GM21717 (cell line): Measurements from ENCODE around the gene RALGPS1.

ENCODE experiments used
- ATAC-seq: cut with Tn5 transposase; IDR thresholded peaks from one replicate; pipeline ENCODE4 v1.9.1; 2021; ENCODE audit warnings: mild to moderate bottlenecking, moderate library complexity; ENCODE audit not compliant: unreplicated experiment

RALGPS1 gene

DNA sequence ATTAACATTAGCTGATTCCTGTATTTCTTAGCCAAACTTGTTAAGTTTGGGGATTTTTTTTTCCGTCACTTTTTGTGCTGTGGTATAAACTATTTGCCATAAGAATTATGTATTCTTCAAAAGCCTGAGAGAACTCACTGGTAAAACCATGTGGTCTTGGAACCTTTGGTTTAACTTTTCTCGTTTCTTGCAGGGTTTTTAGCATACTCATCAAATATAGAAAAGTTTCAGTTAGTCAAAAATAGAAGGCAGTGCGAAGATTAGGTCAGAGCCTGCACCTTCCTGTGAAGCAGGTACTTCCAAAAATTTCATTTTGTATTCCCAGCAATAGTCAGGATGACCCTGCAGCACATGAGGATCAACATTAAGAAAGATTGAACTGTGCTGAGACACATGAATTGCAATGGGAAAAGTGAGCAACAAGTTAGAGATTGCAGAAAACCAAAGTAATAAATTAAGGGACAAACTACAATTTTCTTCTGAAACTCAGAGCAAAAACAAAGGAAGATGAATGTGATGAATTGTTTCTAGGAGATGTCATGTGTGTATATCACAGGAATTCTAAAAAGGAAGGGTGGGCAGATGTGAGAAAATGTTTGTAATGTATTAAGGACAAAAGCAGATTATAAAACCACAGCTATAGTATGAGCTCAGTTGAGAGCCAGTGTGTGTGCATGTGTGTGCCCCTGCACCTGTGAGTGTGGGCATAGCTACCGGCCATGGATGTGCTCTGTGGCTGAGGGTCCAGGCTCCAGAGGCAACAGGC, 105.6 kb downstream of the RALGPS1 start:
- ATAC-seq = no peak

- no peak for ATAC-seq
Measured at GRCh38 chr9:127020802-127021078, 106.2 kb downstream of the RALGPS1 start.

DNA sequence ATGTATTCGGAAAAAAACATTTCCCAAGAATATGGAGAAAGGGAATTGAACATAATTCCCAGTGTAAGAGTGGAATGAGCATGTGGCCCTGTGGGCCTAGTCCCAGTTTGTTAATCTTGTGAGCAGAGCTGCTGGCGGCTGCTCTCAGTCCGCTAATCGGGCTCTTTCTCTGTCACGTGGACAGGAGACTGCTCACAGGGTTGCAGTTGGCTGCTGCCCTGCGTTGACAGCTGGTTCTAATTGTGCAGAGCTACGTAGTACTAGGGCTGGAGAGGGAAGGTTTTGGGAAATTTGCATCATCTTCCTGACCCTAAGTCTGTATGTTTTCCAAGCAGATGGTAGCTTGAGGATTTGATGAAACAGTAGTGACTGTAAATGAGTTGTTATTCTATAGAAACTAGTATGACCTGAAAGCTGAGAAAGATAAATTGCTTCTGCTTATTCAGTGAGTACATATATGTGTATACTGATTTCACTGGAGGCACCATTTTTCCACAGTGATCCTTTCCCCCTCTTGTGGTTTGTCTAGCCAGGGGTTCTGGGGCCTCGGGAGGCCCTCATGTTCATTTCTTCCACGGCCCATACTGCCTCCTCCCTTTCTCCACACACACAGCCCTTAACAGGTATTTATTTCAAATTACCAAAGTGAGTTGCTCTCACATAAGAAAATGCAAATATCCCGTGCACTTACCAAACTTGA, 107.2 kb downstream of the RALGPS1 start:
- ATAC-seq = no peak

DNA sequence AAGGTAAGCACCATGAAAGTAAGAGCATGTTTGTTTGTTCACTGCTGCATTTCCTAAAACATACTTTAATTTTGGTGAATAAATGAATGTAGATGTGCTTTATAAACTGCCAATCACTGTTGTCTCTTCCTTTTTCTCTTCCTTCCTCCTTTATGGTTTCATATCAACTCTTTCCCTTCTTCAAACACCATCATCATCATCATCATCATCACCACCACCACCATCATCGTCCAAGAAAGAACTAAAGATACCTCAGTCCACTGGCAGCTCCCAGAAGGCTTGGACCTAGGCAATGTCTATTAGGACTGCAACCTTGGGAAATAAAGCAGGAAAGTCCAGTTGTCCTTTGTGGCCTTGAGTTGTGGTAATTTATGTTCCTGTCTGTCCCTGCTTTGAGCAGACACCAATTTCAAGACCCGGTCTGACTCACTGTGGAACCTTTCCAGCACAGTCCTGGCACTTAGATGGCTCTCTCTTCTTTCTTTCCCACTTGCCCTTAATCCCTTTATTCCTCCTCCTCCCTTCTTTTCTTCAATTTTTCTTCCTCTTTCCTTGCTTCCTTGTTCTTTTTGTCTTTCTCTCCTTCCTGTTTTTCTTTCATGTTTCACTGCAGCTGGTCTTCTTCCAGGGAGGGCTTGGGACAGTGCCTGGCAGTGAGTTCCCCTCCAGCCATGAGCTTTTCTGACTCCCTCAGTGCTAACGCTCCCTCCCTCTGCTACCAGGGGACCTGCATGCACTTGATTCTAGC, 108.5 kb downstream of the RALGPS1 start:
- ATAC-seq = no peak

DNA sequence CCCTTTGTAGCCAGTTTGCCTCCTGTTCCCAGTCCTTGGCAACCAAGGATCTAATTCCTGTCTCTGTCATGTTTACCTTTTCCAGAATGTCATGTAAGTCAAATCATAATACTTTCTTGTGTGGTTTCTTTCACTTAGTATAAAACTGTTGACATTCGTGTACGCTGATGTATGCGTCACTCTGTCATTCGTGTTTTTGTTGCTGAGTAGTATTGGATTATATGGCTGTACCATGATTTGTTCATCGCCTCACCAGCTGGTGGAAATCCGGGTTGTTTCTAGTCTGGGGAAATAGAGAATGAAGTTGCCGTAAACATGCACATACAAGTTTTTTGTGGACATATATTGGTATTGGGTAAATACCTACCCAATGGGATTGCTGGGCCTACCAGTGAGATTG, 110.5 kb downstream of the RALGPS1 start:
- ATAC-seq = no peak

DNA sequence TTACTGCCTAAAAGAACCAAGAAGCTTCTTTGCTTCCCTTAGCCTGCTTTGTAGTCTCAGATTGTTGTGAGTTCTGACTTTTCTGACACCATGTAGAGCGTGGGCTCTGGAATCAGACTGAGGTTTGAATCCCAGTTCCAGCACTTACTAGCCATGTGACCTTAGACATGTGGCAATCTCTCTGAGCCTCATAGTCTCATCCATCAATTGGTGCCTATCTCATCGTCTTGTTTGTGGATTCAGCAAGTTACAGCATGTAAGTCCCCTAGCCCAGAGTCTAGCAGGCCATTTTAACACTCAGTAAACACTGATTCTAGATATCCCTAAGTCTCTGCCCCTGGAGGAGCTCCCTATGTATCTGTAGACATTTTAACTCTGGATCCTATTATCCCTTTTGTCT, 113.1 kb downstream of the RALGPS1 start:
- no peak for ATAC-seq

- ATAC-seq = no peak
Measured at GRCh38 chr9:127029548-127029947, 115.0 kb downstream of the RALGPS1 start.

DNA sequence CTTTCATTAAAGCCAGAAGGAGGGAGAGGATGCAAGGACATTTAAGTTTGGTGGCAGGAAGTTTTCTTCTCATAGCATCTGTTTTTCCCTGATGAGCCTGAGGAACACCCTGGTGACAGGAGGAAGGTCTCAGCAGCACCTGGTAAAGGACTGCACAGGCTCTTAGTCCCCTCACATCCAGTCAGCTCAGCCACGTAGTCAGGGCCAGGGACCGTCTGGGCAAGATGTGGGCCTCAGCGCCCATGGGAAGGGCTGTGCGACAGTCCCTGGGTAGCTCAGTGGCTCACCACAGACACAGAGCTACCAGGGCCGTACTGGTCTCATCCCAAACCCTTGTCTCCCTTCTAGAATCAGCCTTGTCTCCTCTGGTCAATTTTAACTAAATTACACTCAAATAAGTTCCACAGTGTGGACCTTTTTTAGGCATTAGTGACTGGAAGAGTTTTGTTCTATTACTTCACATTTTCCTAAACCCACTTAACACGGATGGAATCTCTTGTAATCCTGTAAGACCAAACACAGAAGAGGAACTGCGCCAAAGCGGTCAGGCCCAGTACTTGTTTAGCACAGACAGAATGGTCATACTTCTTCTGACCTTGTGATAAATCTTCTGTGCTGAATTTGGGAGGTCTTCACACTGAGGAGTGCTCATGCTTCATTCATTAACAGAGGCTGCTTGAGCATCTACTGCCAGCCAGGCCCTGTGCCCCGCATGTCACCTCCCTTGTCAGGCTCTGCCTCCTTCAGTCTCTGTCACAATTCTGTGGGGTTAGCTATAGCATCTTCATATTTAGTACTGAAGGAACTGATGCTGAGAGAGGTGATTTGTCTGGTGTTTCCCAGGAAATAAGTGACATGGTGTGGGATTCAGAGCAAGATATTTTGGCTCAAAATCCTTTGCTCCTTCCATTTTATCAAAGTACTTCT, 116.5 kb downstream of the RALGPS1 start:
- no peak for ATAC-seq

- ATAC-seq = no peak
Measured at GRCh38 chr9:127032256-127032655, 117.7 kb downstream of the RALGPS1 start.

DNA sequence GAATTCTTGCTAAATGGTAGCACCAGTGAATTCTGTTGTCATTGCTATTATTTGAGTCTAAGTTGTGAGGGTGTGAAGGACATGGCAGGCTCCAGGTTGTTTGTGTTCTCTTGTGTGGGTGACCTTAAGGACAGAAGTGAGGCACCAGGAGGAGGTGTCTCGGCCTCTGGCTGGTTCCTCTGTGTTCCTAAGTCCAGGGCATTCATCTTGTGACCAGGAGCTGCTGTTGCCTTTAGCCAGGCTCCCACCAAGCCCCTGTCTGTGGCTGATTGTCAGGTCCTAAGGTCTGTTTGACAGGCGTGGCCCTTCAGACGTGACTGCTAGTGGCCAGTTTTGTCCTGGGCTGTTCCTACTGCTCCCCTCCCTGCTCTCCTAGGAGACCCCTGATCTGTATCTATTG, 118.5 kb downstream of the RALGPS1 start:
- ATAC-seq = no peak

- ATAC-seq = no peak
Measured at GRCh38 chr9:127033789-127034188, 119.2 kb downstream of the RALGPS1 start.

DNA sequence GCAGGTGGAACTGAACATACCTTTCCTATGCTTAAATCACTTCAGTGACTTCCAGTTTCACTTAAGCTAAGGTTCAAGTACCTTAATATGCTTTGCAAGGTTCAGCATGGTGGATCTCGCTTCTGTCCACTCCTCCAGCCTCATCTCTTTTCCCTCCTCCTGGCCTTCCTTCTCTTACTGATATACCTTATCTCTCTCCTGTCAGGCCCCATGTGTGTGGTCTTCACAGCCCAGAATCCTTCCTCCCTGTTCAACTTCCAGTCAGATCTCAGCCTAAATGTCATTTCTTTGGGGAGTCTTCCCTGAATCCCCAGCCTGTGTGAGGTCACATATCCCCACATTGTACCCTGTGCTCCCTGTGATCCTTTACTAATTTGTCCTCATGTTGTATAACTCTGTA, 120.1 kb downstream of the RALGPS1 start:
- no peak for ATAC-seq

- no peak for ATAC-seq
Measured at GRCh38 chr9:127035423-127035822, 120.8 kb downstream of the RALGPS1 start.

DNA sequence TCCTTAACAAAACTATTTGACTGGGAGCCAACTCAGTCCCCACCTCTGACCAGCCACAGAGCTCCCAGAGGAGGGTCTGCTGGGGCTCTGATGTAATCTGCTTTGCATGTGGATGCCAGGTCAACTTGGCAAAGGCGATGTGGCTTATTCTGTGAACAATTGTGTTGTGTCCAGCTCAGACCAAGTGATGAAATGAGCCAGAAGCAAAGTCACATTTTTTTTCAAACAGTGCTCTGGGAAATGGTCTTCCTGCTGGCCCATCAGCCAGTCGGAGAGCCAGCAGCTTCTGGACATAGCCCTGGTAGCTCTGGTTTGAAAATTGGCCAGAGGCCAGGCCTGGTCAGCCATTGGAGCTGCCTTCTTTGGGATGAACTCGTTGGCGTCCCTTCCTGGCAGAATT, 121.4 kb downstream of the RALGPS1 start:
- no peak for ATAC-seq

GRCh38 chr9:127036437-127036836, 121.9 kb downstream of the RALGPS1 start:
- ATAC-seq = no peak

GRCh38 chr9:127038531-127038930, 123.9 kb downstream of the RALGPS1 start:
- ATAC-seq = no peak

DNA sequence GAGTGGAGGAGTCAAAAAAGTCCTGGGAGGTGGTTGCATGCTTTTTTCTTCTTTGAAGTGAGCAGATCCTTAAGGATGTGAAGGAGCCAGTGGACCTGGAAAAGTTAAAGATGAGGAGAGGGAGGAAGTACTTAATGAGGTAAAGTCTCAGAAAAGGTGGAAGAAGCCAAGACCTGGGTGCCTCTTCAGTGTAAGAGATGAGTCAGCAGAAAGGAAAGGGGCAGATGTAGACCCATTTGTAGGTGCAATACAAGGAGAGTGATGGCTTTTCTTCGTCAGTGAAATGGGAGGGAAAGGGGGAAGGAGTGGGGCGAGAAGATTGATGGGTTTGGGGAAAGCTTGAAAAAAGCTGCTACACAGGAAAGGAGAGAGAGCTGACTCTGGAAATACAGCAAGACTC, 124.9 kb downstream of the RALGPS1 start:
- ATAC-seq = no peak

- no peak for ATAC-seq
Measured at GRCh38 chr9:127045148-127045547, 130.6 kb downstream of the RALGPS1 start.

DNA sequence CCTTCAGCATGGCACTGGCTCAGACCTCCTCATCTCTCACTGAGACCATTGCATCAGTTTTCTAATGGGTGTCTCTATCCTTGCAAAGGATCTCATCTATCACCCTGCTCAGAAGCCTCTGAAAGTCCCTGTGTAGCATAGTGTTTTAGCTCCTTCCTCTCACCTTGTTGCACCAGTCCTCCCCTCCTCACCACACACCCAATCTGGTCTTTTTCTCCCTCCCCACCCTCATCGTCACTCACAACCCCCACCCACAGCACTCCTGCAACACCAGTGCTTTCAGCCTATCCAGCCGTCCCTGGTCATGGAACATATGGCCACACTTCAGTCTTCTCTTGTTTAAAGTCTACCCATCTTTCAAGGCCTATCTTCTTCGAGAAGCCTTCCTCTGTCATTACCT, 133.4 kb downstream of the RALGPS1 start:
- no peak for ATAC-seq

DNA sequence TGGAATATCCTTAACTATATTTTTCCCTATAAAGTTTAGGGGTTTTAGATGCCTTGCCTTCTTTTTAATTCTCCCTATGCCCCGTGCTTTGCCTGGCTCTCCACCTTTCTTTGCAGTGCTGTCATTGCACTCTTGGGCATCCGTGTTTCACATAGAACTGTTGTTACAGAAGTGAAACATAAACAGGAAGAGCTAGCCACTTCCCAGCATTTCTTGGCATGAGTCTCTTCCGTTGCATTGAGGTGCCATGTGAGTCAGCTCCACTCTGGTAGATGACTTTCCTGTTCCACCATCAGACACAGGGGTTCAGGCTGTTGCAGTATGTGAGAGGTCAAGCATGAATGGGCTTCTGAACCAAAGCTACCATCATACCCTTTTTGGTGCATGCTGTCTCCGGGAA, 134.5 kb downstream of the RALGPS1 start:
- no peak for ATAC-seq

DNA sequence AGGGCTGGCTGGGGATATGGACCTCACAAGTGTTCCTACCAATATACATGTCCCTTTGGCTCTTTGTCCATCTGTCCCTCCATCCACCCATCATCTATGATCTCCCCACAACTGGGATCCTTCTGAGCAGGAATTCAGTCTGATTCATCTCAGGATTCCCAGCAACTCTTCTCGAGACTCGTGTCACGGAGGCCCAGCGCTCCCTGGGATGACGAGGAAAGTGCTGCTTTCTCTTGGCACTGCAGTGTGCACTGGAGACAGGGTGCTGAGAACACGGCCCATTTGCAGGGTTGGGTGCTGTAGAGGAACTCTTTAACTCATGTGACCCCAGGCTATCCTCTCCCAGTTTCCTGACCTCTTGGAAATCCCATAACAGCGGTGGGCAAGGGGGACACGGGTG, 135.0 kb downstream of the RALGPS1 start:
- ATAC-seq = no peak
